NOMO-1 treated with dmso at 0.1 percent for 144 hours (cell line): Measurements from ENCODE around the gene SNTG2.

Experiments used
- DNase-seq: peaks from one replicate; lab custom pipeline; 2025; ENCODE audit not compliant: unreplicated experiment; lab: John Stamatoyannopoulos, UW

Gene SNTG2

GRCh38 chr2:1137913-1138391, 187.3 kb downstream of the SNTG2 start:
- no peak for DNase-seq

- DNase-seq = no peak
Measured at GRCh38 chr2:1140389-1141003, 189.8 kb downstream of the SNTG2 start.

- DNase-seq = no peak
Measured at GRCh38 chr2:1141079-1141478, 190.4 kb downstream of the SNTG2 start.

GRCh38 chr2:1143129-1143528, 192.5 kb downstream of the SNTG2 start:
- no peak for DNase-seq

- DNase-seq = no peak
Measured at GRCh38 chr2:1147873-1148612, 197.4 kb downstream of the SNTG2 start.

GRCh38 chr2:1150724-1151511, 200.3 kb downstream of the SNTG2 start:
- no peak for DNase-seq

GRCh38 chr2:1152375-1152774, 201.7 kb downstream of the SNTG2 start:
- no peak for DNase-seq

- DNase-seq = no peak
Measured at GRCh38 chr2:1153920-1154319, 203.3 kb downstream of the SNTG2 start.

- DNase-seq = no peak
Measured at GRCh38 chr2:1154710-1155594, 204.3 kb downstream of the SNTG2 start.

- no peak for DNase-seq
Measured at GRCh38 chr2:1156059-1156458, 205.4 kb downstream of the SNTG2 start.

GRCh38 chr2:1156531-1156930, 205.9 kb downstream of the SNTG2 start:
- no peak for DNase-seq

- DNase-seq = no peak
Measured at GRCh38 chr2:1157107-1157506, 206.5 kb downstream of the SNTG2 start.

- no peak for DNase-seq
Measured at GRCh38 chr2:1159013-1159412, 208.4 kb downstream of the SNTG2 start.

- no peak for DNase-seq
Measured at GRCh38 chr2:1162246-1162645, 211.6 kb downstream of the SNTG2 start.

GRCh38 chr2:1162768-1163584, 212.3 kb downstream of the SNTG2 start:
- no peak for DNase-seq

- no peak for DNase-seq
Measured at GRCh38 chr2:1166976-1167375, 216.3 kb downstream of the SNTG2 start.

GRCh38 chr2:1168846-1169245, 218.2 kb downstream of the SNTG2 start:
- DNase-seq = no peak

GRCh38 chr2:1169291-1169949, 218.8 kb downstream of the SNTG2 start:
- DNase-seq = no peak

GRCh38 chr2:1170241-1170640, 219.6 kb downstream of the SNTG2 start:
- DNase-seq = no peak

GRCh38 chr2:1170711-1171110, 220.1 kb downstream of the SNTG2 start:
- no peak for DNase-seq
